ENCODE measurements around the gene OSBP2. TPM values are rescaled to one million over a fixed set of nuclear protein-coding genes. Genes with fewer than 3 reads are reported as not detected.

Gene OSBP2
- total and polyA plus RNA-seq, 10 of the 15 experiments (the other 5 are each of a cell fraction or from before 2014, with no cell fraction given) = 0.11 to 7.7 (median 3.6) TPM

DNA sequence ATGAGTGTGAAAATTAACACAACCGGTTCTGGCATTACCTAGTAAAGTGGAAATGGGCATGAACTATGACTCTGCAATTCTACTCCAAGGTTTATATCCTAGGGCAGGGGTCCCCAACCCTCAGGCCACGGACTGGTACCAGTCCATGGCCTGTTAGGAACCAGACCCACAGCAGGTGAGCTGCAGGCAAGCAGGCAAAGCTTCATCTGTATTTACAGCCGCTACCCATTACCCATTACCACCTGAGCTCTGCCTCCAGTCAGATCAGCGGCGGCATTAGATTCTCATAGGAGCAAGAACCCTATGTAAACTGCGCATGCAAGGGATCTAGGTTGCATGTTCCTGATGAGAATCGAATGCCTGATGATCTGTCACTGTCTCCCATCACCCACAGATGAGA, 224.1 kb downstream of the OSBP2 start:
- intact Hi-C loops (cut with micrococcal nuclease; ENCODE audit: unreplicated experiment) = no loop called here
- H3K9me3 ChIP-seq (replicated peaks; ENCODE audit: control insufficient read depth, insufficient read depth, low read length) = no peaks in the 10 kb centered on the region; the same call in 1 of the 3 replicates
- ATAC-seq (no peak), DNase-seq (ENCODE audit: low read depth, low spot score) (no peak), FAIRE-seq (no peak)
- WGBS (ENCODE audit: insufficient coverage, insufficient replicate concordance, low lambda C conversion rate, missing lambda C conversion rate) = 38% methylated on average over 7 of the region's 7 CpGs
- H3K9ac ChIP-seq (ENCODE audit: control insufficient read depth, insufficient read depth, low read length) = no peak overlapping the region
- TF ChIP-seq HDGF (IDR thresholded peaks at IDR 0.05) = no peak
- no peak for TF ChIP-seq KLF5 (IDR thresholded peaks at IDR 0.05; ENCODE audit: partially characterized antibody)
- TF ChIP-seq, protein P1, sequence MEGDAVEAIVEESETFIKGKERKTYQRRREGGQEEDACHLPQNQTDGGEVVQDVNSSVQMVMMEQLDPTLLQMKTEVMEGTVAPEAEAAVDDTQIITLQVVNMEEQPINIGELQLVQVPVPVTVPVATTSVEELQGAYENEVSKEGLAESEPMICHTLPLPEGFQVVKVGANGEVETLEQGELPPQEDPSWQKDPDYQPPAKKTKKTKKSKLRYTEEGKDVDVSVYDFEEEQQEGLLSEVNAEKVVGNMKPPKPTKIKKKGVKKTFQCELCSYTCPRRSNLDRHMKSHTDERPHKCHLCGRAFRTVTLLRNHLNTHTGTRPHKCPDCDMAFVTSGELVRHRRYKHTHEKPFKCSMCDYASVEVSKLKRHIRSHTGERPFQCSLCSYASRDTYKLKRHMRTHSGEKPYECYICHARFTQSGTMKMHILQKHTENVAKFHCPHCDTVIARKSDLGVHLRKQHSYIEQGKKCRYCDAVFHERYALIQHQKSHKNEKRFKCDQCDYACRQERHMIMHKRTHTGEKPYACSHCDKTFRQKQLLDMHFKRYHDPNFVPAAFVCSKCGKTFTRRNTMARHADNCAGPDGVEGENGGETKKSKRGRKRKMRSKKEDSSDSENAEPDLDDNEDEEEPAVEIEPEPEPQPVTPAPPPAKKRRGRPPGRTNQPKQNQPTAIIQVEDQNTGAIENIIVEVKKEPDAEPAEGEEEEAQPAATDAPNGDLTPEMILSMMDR (IDR thresholded peaks at IDR 0.05 in 2 of 3, conservative IDR thresholded peaks at IDR 0.05 in 1 of 3; ENCODE audit: control insufficient read depth in 2 of 3, extremely low read depth in 1 of 3, insufficient read depth in 1 of 3, low read depth in 3 of 3, low read length in 3 of 3) = no peak
- no peak for TF ChIP-seq NFYA (IDR thresholded peaks at IDR 0.05; ENCODE audit: borderline replicate concordance, low read depth, low read length)
- TF ChIP-seq MLLT1 (IDR thresholded peaks at IDR 0.05) = no peak
- no peak for TF ChIP-seq NFXL1 (IDR thresholded peaks at IDR 0.05; ENCODE audit: borderline replicate concordance)
- no peak for TF ChIP-seq BMI1 (IDR thresholded peaks at IDR 0.05; ENCODE audit: borderline replicate concordance)
- no peak for TF ChIP-seq E4F1 (IDR thresholded peaks at IDR 0.05; ENCODE audit: borderline replicate concordance, partially characterized antibody)
- no peak for TF ChIP-seq HDAC2 (IDR thresholded peaks at IDR 0.05)
- no peak for TF ChIP-seq DPF2 (IDR thresholded peaks at IDR 0.05)
- TF ChIP-seq HDAC6 (IDR thresholded peaks at IDR 0.05; ENCODE audit: unreplicated experiment) = no peak
- no peak for TF ChIP-seq MEF2A (IDR thresholded peaks at IDR 0.05; ENCODE audit: insufficient read depth, low read depth, low read length)
- TF ChIP-seq, protein P2, sequence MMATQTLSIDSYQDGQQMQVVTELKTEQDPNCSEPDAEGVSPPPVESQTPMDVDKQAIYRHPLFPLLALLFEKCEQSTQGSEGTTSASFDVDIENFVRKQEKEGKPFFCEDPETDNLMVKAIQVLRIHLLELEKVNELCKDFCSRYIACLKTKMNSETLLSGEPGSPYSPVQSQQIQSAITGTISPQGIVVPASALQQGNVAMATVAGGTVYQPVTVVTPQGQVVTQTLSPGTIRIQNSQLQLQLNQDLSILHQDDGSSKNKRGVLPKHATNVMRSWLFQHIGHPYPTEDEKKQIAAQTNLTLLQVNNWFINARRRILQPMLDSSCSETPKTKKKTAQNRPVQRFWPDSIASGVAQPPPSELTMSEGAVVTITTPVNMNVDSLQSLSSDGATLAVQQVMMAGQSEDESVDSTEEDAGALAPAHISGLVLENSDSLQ (IDR thresholded peaks at IDR 0.05) = no peak
- H3K36me3 ChIP-seq (ENCODE audit: control insufficient read depth in 2 of 2, insufficient read depth in 2 of 2, low read length in 1 of 2) = no peaks in the 10 kb centered on the region
- H3K27ac ChIP-seq (ENCODE audit: control insufficient read depth, insufficient read depth) = no peak overlapping the region
- H3K4me2 ChIP-seq (ENCODE audit: control insufficient read depth, insufficient read depth) = no peak overlapping the region
- H3K4me1 ChIP-seq (ENCODE audit: control insufficient read depth, insufficient read depth, low read length) = peaks cover 3% of the 10 kb centered on the region; the same call in 1 of the 2 replicates
- H4K20me1 ChIP-seq (ENCODE audit: control insufficient read depth, insufficient read depth) = no peaks in the 10 kb centered on the region
- ChIA-PET SMC1A (ENCODE audit: uncharacterized antibody, unreplicated experiment) (interaction anchor here (1.5 to 5.3 kb wide), 3 partner anchors 9 to 284 kb away, joined by 4 to 38 read pairs (median 25); no protein-coding TSS in a partner anchor), CTCF (interaction anchor here (1.2 to 6.1 kb wide), 10 partner anchors 9 to 284 kb away, joined by 3 to 82 read pairs (median 13); partner anchors contain the start of genes RNF185, SLC35E4 and SMTN), RAD21 (ENCODE audit: unreplicated experiment) (interaction anchor here (1.0 to 4.7 kb wide), 5 partner anchors 15 to 165 kb away, joined by 4 to 34 read pairs (median 6); no protein-coding TSS in a partner anchor), POLR2A (interaction anchor here (0.9 kb wide), 1 partner anchor 284 kb away, joined by 3 read pairs; no protein-coding TSS in a partner anchor)
- no peak overlapping the region for H3K4me3 ChIP-seq
- no TSS peak for BruUV-seq (replicated peaks)
- no peak overlapping the region for H2AFZ ChIP-seq (ENCODE audit: control insufficient read depth, low read depth, low read length)
- H3K27me3 ChIP-seq (replicated peaks in 1 of 2; ENCODE audit: control insufficient read depth in 2 of 2, insufficient read depth in 2 of 2, low read length in 1 of 2) = no peaks in the 10 kb centered on the region
- peaks cover 3% of the 10 kb centered on the region; the same call in 1 of the 2 replicates for H3K79me2 ChIP-seq (ENCODE audit: control insufficient read depth, insufficient read depth, low read length)
- in situ Hi-C loops (cut with MboI) = loop anchor here (25.0 kb wide), 2 partner anchors 156 to 281 kb away; partner anchors contain the start of gene SLC35E4
